HG03558 (cell line): ENCODE data around the gene COA8.
A peak's percentile ranks its signal among the peaks of the same experiment; 100 is the strongest.

Experiments used
- ATAC-seq: cut with Tn5 transposase; IDR thresholded peaks from one replicate; pipeline ENCODE4 v1.9.1; 2021; ENCODE audit warnings: moderate number of reproducible peaks; ENCODE audit not compliant: unreplicated experiment; ENCODE audit errors: extremely low read depth

Gene COA8

GRCh38 chr14:103547941-103548462, 14.8 kb upstream of the COA8 start:
- no peak for ATAC-seq

DNA sequence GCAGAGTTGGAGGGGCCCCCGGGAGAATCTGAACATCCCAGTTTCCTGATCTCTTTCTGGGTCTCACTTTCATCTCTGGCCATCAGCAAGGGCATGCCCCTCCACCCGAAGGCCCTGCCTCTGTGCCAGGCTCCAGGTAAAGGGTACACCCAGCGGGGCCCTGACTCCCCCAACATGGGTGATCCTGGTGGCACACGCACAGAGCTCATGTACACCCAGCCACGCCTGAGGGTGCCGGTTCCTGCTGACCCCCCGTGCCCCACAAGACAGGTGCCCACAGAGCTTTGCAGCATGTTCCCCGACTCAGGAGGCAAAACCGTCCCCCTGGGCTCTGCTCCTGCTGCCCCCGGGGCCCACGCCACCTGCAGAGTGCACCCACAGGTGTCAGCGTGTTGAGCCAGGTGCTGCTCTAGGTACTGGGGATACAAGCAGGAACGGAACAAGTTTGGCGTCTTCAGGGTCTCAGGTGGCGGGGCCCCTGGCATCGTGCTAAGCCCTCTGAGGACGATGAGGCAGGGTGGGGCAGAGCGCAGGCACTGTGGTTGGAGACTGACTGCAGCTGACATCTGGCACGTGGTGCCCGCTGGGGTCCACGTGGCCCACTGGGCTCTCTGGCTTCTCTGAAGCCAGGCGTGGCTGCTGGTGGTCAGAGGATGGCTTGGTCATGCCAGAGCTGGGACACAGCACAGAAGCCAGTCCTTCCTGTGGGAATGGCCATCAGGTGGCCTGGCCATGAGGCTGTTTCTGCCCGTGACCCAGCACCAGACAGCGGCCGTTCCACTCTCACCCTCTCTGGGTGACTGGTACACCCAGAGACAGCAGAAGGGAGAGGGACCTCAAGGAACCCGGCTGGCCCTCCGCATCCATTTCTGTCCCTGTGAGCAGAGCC, 14.1 kb upstream of the COA8 start:
- no peak for ATAC-seq

DNA sequence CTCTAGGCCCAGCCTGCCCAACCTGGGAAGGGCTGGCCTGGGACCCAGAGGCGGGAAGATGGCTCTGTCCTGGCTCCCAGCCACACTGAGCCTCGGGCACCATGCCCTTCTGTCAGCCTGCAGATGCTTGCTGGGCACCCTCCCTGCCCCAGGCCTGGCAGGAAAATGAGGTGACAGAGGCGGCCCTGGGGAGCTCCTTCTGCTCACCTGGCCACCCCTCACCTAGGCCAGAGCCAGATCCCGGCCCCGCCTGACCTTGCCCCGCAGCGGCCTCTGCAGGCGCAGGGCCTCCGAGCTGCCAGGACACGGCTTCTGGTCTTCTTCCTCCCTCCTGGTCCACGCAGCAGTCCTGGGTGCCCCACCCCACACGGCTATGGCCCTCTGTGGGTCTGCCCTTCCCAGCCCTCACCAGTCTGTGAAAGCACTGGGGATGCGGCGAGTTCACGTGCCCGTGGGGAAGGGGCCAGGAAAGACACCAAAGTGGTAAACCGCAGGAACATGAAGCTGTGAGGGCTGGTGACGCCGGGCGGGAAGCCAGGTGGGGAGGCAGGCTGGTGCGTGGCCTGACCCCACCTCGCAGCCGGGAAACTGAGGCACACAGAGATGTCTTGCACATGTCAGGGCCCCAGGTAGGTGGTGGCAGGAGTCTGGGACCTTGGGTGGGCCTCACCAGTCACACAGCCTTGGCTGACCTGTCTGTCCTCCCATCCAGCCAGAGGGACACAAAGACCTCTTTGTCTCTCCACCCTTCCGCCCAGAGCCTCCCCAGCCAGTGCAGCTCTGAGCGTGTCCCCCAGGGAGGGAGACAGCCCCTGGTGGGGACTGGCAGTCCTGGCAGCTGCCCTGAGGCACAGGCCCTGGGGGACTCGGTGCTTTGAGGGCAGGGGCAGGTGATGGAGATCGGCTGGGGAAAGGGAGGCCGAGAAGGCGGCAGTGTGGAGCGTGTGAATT, 13.1 kb upstream of the COA8 start:
- ATAC-seq: no peak

DNA sequence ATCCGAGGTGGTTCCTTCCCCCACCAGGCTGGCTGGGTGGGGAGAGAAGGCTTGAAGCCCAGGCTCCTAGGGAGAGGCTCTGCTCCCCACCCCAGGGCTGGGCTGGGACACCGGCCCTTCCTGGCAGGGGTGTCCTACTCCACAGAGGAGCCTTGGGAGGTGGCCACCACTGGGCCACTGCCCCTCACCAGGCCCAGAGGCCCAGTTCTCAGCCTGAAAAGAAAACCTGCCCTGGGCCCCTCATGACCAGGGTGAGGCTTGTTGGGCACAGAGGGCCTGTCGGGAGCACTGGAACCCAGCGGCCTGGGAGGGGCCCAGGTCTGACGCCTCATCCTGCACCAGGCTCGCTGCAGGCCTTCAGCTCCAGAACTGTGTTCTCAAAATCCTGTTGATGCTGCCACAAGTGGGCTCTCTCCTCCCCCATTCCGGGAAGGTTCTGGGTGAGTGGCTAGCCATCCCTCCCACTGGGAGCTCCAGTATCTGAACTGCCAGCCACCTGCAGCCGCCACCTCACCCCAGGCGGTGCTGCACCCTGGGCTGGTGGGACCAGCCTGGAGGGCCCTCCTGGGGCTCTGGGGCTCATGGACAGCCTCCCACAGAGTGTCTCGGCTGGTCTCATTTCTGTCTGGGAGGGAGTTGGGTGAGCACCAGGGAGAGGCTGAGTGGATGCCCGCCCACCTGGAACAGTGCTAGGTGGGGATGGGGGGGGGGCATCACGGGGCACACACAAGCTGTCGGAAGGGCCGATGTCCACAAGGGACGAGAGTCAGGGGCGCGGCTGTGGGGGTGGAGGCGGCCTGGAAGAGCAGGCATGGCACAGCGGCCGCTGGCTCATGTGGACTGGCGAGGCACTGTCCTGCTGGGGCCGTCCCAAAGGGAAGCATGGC, 12.1 kb upstream of the COA8 start:
- no peak for ATAC-seq

GRCh38 chr14:103551338-103551762, 11.4 kb upstream of the COA8 start:
- ATAC-seq: no peak

DNA sequence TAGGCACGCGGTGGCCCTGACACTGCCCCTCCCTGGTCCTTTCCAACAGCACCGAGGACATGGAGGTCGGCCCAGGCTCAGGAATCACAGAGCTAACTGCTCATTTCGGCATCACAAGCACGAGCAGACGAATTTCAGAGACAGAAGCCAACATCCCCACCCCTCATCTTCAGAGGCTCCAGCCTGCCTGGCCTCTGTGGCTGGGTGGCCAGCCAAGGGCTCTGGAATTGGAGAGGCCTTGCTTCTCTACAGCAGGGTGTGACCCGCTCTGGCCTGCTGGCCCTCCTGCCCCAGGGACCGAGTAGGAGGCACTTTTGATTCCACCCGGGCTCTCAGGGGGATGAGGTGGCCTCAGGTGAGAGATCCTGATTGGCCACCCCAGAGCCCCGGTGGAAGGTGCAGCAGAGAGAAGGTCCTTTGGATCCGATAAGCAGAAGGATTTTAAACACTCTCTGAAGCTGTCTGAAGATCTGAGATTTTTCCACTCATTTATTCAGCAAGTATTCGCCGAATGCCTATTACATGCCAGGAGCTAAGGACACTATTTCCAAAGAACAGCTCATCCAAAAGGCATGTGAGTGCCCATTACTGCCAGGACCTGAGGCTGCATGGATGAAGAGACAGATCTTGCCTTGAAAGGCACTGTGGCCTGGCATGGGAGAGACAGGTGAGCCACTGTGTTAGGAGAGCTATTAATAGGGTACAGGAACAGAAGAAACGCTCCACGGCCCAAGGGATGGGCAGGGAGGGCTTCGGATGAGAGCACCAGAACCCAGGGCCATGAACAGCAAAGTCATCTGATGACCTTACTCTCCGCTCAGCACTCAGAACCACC, 10.5 kb upstream of the COA8 start:
- no peak for ATAC-seq

DNA sequence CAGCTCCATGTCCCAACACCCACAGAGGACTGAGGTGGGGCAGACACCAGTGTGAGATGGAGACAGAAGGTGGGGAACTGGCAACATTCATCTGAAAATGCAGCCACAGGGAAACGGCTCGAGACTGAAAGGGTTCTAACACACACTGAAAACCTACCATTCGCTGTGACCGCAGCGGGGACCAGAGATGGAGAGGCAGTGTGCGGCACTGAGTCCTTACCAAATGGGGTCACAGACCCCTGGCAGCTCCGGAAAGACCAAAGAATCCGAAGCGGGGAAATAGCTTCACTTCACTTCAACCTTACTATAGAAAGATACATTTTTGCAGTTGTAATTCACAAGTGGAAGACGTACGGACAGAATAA, 9.9 kb upstream of the COA8 start:
- no peak for ATAC-seq

DNA sequence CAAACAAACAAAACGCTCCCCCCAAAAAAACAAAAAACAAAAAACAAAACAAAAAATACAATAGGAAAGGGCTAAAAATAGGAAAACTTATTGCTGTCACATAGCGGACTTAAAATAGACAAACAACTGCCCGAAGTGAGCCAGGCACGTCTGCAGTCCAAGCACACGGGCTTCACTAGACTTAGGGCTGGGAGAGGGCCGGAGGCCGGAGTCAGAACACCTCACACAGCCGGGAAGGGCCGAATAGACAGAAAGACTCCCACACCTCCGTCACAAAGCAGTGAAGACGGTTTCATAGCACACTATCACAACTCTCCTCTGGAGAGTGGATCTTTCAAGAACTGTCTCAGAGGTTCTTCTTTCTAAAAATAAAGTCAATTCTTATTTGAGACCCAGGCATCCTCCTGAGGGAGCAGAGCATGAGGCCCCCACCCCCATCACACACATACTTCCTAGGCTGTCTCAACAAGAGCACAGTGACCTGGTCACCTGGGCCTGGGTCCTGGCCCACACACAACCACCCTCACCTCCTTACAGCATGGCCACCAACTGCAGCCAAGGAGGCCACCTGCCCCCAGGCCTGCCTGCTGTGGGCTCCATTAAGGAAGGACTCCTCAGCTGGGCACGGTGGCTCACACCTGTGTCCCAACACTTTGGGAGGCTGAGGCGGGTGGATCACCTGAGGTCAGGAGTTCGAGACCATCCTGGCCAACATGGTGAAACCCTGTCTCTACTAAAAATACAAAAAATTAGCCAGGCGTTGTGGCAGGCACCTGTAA, 7.0 kb upstream of the COA8 start:
- no peak for ATAC-seq

DNA sequence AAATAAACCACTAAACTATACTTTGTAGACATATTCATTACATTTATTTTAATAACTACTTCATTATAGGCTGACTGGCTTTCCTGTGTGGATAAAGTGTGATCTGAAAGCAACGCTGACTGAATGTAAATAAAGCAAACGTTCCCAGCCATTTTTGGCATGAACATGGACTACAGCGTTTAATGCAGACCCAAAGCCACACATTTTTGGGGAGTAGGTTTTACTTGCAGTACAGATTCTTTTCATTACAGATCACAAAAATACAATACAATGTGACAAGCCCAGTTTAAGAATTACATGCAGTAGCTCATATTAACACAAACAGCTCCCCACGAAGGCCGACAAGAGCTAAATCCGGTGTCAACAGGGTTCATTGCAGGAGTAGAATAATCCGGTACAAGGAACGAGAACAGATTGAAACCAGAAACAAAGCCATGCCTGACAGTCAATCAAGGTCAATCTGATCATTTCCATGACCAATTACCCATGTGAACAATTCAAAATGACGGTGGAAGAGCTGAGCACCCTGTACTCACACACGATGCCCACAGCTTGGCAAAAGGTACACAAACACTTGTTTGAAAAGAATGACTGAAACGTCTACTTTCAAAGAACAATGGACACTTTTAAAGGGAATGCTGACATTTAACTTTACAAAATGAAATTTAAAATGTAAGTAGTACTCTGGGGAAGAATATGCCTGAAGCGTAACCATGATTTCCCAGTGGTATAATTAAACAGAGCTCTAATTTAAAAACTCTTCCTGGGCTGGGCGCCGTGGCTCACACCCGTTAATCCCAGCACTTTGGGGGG, 5.6 kb upstream of the COA8 start:
- ATAC-seq: no peak

GRCh38 chr14:103558071-103558882, 4.5 kb upstream of the COA8 start:
- no peak for ATAC-seq

DNA sequence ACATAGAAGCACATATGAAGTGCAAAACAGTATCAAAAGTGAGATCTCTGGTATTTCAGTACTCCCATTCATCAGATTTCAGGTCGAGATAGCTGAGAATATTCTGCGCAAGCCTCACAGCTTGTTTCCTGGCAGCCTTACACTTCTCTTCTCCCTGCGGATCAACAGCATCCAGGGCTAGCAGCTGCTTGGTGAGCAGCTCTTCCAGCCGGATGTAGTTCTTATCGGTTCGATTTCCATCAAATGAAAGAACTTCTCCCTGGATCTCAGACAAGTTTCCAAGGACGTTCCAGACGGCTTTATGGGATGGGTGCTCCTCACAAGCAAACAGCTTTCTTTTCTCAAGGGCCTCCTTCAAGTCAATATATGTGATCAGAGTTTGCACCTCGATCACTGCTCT, 3.0 kb upstream of the COA8 start:
- no peak for ATAC-seq

- ATAC-seq: no peak
These were observed 2.1 kb upstream of the COA8 start for GRCh38 chr14:103560691-103561090.

DNA sequence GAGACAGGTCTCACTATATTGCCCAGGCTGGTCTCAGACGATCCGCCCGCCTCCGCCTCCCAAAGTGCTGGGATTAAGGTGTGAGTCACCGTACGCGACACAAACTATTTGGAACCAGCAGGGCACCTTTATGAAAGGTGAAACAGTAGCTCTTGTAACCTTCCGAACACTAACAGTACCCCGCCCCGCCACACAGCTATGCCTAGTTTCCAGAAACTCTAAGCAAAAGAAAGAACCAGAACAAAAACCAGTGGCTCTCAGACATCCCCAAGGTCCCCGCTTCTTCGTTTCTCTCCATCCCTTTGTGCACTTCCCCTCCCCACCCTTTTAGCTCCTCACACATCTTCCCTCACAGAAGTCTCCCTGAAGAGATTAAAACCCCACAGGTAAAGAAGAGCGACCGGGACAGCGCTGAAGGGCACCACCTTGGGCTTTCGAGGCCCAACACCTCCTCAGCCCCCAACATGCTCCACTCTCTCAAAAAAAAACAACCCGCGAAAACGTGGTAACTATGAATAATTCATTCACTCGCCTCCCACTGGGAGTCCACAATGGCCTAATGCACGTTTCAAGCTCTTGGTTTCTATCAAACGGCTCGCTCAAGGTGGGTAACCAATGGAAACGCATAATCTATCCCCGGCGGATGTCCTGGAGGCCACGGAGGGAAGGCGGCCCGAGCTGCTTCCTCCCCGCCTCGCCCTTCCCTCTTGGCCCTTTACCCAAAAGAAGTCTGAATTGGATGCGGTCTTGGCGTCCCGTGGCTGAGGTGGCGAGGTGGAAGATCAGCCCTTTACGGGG, 1.2 kb upstream of the COA8 start:
- peak; percentile 3 for ATAC-seq

GRCh38 chr14:103562179-103562428, 656 bp upstream of the COA8 start:
- no peak for ATAC-seq

DNA sequence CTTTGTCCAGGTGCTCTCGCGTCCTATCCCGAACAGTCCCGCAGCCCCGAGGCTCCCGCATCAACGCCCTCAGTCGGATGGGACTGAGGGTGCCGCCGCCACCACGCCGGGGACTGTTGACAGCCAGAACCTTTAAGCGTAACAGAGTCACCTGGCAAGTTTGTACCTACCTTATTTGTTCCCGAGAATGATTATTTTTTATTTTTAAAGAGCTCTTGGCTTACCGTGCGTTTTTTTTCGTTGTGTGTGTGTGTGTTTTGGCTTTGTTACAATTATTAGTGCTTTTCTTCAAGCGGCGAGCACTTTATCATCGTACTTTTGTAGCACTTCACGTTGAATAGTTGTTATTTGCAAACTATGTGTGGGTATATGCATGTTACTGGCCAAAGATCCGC, 463 bp downstream of the COA8 start:
- ATAC-seq: no peak

- ATAC-seq: no peak
These were observed 1.2 kb downstream of the COA8 start for GRCh38 chr14:103563844-103564505.
